GM18870 (cell line): Measurements from ENCODE around the gene CAMTA1.
"Not testable (repeated sequence)": the region's sequence is repeated elsewhere in the genome, so short reads cannot be mapped to it uniquely, and the experiment has no call there.

ENCODE experiments used
- ATAC-seq: cut with Tn5 transposase; IDR thresholded peaks from one replicate; pipeline ENCODE4 v1.9.1; 2021; ENCODE audit warnings: moderate library complexity; ENCODE audit not compliant: unreplicated experiment

CAMTA1 gene

DNA sequence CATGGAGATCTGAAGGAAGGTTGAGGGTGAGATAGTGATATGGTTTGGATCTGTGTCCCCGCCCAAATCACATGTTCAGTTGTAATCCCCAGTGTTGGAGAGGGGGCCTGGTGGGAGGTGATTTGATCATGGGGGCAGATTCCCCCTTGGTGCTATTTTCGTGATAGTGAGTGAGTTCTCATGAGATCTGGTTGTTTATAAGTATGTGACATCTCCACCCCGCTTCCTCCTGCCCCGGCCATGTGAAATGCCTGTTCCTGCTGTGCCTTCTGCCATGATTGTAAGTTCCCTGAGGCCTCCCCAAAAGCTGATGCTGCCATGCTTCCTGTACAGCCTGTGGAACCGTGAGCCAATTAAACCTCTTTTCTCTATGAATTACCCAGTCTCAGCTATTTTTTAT is 533.9 kb downstream of the CAMTA1 start:
- ATAC-seq, result no peak

DNA sequence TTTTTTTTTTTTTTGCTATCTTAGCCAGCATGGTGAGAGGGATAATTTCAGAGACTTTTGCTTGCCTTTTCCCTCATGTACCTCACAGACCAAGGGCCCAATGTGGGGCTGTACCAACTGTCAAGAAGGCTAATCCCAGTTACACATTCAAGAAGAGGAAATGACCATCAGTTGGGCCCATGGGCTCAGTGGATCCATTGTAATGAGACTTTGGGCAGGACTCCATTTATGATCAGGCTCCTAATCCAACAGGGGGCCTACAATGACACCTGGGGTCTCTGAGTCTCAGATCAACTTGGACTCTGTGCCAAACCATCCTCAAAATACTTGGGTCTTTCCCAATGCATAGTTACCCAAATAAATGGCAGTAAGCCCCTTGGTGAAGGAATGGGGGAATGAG is 535.4 kb downstream of the CAMTA1 start:
- ATAC-seq, result no peak

DNA sequence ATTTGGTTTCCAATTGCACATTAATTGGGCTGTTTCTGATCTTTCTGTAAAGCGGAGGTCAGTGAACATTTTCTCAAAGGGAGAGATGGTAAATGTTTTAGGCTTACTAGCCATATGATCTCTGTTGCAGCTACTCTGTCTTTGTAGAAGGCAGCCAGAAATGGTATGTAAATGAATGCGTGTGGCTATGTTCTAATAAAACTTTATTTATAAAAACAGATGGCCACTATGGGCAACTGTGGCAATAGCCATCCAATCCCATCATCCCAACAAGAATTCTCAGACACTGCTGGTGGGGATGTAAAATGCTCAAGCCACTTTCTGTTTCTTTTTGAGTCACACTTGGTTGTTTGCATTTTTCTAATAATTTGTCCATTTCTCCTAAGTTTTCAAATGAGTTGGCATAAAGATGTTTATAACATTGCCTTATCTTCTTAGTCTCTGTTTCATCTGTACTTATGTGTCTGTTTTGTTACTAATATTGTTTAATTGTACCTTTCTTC is 537.1 kb downstream of the CAMTA1 start:
- ATAC-seq, result no peak

DNA sequence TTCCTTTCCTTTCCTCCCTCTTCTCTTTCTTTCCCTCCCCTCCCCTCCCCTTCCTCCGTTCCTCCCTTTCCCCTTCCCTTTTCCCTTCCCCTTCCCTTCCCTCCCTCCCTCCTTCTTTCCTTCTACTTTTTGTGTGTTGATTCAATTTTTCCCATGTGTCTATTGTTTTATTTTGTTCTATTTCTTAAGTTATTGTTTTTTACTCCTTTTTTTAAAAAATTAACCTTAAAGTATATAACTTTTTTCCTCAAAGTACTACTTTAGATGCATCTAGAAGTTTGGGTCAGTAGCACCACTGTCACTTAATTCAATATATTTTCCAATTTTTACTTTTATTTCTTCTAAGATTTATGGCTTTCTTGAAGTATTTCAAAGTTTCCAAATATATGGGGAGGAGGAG is 537.7 kb downstream of the CAMTA1 start:
- no peak for ATAC-seq

DNA sequence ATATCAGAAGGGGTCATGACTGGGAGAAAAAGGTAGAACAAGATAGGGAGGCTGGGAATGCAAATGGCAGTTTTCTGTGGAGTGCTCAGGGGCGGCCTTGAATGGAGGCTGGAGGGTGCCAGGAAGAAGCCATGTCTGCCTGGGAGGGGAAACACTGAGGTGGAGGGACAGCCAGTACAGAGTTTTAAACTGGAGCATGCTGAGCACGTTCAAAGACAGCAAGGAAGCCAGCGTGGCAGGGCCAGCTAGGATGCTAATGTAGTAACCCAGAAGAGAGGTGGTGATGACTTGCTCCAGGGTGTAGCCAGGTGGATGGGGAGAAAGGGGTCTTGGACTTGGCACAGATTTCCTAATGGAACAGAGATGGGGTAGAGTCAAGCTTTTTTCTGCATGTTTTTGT is 540.0 kb downstream of the CAMTA1 start:
- no peak for ATAC-seq

DNA sequence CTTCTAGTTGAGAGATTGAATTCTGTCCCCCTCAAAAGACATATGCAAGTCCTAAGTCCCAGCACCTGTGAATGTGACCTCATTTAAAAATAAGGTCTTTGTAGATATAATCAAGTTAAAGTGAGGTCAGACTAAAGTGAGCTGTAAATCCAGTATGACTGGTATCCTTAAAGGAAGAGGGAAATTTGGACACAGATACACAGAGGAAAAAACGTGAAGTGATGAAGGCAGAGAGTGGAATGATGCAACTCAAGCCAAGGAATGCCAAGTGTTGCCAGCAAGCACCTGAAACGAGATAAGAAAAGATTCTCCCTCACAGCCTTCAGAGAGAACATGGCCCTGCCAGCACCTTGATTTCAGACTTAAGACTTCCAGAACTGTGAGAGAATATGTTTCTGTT is 541.1 kb downstream of the CAMTA1 start:
- ATAC-seq, result no peak

DNA sequence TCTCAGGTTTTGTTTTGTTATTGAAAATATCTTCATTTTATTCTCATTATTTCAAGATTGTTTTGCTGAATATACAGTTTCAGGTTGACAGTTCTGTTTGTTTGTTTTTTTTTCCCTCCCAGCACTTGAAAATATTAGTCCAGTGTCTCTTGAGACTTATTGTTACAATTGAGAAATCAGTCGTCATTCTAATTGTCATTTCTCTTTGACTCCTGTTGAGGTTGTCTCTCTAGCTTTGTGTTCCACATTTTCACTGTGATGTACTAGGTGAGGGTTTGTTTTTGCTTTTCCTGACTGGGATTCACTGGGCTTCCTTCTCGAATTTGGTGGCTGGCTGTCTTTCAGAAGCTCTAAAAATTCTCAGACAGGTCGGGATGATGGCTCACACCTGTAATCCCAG is 542.6 kb downstream of the CAMTA1 start:
- no peak for ATAC-seq

DNA sequence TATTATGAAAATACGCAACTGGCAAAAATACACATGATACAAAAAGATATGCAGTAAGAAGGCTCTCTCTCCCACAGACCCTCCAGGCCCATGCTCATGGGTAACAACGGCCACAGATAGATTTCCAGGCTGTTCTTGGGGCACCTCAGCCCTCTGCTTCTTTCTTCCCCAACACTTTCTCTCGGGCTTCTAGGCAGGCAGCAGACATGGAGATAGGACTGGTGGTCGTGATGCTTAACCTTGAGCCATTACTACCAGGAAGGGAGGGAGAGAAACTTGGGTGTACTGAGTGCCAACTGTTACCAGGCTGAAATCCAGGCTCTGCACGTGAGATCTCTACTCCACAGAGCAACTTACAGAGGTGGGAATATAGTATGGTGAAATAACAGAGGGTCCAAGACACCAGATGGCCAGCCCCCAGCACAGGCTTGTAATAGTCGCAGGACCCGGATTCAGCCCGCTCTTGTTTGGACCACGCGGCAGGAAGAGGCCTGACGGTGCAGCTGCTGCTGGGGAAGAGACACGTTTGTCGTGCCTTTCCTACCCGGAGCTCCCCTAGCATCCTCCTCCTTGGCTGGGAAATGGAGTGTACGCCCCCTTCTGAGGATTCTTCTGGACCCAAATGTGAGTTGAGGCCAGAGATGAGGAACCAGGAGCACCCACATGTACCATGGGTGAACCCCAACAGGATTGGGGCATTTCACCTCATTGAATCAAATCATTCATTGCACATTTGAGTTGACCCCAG is 544.8 kb downstream of the CAMTA1 start:
- ATAC-seq, result no peak

DNA sequence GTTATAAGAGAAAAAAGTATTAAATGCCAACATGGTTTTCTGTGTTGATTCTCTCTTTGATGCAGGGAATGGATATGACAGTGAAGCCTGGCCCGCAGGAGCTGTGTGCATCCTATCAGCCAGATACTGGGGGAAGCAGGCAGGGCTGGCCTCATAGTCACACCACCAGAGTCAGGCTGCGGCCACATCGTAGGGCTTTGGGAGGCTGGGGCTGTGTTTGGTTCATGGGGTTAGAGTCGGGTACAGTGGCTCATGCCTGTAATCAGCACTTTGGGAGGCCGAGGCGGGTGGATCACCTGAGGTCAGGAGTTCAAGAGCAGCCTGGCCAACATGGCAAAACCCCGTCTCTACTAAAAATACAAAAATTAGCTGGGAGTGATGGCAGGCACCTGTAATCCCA is 545.5 kb downstream of the CAMTA1 start:
- not testable (repeated sequence) for ATAC-seq

DNA sequence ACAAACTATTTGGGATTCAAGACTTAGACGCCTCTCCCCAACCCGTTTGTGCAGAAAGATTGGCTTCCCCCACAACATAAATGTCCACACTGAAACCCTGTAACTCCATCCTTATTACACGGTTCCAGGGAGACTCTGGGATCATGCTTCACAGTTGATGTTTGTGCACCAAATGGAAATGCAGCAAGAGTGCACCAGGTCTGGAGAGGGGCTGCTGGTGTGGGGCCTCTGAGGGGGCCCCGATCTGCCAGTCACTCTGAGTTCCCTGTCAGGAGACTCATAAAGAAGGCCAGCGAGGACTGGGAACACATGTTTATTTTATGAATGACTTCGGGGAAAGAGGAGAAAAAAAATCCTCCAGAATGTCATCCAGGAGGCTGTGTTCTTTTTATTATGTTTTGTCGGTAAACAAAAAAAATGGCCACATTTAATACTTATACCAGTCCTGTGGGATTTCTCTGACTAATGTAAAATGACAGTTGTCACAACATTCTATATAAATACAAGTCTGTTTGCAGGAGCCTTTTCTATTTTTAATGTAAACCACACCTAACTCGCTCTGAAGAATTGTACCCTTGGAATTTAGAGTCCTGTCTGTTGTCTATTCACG is 546.8 kb downstream of the CAMTA1 start:
- no peak for ATAC-seq

DNA sequence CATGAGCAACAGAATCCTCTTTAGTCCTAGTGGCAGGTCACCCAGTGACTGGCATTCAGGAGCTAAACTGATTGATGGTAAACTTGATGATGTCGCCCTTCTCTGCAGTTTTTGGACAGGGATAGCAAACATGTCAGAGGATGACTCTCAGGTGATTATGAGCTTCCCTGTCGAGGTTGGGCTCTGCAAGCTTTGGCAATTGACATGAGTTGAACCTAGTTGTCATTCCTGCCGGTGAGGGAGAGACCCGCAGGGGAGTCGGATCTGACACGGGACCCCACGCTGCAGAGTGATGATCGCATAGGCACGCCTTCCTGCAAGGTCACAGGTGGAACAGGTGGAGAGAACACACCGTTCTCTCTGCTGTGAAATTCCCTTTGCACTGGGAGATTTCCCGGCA is 547.8 kb downstream of the CAMTA1 start:
- no peak for ATAC-seq

DNA sequence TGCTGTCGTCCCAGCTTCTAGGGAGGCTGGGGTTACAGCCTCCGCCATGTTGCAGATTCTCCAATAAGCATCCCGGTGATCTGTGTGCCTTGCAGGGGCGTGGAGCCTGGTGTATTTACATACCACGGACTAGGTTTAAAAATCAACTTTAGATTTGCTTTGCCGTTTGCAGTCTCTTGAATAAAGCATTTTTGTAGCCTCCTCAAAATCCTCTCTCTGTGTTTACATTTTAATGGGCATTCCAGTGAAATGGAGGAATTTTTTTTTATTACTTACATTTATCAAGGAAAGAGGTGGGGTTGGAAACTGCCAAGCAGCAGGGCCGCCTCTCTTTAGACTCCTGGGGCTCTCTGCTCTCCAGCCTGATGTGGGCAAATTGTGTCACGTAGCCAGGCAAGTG is 548.4 kb downstream of the CAMTA1 start:
- ATAC-seq, result no peak

DNA sequence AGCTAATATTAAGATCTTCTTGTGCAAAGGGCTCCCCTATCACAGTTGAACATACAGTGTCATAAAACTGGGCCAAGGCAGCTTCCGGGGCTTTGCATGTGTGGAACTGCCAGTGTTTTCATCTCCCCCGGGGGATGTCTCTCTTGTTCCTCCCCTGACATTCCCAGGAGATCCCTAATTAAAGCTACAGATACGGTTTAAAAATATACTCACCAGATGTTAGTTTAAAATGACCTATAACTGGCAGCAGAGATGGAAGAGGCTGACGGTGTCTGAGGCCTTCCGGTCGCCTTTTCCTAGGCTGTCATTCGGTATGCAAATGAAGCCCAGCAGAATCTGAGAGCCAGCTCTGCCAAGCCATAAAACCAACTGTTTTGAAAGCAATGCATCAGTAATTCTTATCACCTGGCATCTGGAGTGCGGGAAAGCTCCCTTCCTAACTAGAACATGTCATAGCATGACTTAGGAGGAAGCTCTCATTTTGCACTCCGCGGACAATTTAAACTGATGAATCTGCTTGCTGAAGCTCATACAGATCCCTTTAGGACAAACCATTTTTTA is 549.3 kb downstream of the CAMTA1 start:
- ATAC-seq, result no peak

DNA sequence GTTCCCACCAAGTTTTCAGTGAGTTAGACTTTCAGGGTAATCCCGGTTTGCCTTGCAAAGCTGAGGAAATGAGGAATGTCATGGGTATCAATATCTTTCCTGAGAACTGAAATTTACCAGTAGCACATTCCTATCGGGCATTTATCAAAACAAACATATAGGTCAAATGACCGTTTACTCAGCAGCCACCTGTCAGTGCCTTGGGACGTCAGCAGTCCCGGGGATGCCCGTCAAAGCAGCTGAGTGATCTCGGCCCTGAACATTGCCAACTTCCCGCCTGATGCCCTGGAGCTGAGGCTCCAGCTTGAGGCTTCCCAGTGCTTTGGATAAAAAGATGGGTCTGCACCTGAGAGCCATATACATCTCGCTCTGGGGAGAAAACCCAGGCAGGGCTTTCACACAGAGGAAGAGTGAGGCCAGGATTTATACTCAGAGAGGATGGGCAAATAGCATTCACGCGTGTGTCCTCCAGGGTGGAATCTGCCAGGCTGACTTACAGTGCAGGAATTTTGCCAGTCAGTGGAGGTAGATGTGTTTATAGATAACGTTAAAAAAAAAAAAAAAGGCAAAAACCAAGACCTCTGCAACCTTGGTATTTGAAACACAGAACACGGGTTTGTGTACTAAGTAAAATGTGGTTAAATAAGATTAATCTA is 550.1 kb downstream of the CAMTA1 start:
- no peak for ATAC-seq

DNA sequence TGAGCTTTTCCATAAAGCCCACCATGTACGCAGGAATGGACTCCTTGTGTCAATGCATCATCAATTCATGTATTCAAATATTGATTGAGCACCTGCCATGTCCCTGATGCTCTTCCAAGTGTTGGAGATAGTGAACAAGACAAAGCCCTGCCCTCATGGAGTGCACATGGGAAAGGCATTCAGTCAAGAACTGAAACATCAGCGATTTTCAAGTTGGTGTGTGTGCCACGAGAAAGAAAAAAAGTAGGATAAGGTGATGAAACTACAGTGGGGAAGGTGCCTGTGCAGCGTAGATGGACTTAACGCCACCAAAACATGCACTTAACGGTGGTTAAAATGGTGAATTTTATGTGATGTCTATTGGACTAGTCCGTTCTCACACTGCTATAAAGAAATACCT is 553.2 kb downstream of the CAMTA1 start:
- ATAC-seq, result no peak

DNA sequence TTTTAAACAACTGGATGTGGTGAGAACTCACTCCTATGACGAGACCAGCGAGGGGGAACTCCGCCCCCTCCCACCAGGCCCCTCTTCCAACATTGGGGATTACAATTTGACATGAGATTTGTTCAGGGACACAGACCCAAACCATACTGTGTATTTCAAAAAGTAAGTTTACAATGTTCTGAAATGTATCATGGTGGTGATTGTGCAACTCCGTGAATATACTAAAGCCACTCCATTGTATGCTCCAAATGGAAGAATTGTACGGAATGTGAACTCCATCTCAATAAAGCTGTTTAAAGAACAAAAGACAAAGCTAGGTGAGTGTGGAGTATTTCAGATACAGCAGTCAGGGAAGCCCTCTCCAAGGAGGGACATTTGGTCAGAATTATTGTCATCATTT is 553.8 kb downstream of the CAMTA1 start:
- no peak for ATAC-seq

DNA sequence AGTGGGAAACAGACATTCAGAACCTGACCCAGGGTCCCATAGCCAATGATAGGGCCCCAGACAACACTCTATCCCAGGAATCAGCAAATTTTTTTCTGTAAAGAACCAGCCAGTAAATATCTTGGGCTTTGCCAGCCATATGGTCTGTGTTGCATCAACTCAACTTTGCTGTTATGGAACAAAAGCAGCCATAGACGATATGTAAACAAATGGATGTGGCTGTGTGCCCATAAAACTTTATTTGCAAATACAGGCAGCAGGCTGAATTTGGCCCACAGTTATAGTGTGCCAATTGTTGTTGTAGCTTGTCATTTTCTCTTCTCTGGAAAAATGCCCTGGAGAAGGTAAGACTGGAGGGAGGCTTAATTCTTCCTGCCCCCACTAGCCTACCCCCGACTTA is 554.7 kb downstream of the CAMTA1 start:
- no peak for ATAC-seq

DNA sequence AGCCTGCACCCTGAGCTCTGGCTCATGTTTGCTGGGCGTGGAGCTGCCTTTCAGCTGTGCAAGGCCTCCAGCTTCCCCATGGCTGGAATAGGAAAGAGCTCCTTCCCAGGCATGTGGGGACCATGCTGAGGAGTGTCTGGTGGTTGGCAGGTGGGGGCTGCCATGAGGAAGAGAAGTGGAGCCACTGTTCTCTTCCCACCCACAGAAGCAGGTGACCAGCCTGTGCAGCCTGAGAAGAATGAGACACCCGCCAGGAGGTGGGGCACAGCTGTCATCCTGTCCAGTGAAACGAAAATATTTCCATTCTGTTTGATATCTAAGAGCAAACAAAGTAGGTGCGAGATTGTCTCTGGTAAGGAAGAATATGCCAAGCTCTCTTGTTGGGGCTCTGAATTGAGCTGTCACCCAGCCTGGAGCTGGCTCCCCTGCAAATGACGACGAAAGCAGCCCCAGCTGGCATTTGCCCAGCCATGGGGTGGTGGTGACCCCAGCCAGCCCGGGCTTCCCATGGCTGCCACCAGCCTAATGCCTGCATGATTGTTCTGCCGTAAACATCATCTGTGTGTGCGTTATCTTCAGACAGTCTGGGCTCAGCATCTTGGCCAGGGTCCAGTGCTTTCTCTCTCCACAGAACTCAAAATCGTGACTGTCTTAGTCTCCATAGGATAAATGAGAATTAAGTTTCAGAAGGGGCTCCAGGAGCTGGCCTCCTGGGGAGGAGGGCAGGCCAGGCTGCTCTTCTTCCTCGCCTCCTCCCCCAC is 556.1 kb downstream of the CAMTA1 start:
- ATAC-seq, result no peak

DNA sequence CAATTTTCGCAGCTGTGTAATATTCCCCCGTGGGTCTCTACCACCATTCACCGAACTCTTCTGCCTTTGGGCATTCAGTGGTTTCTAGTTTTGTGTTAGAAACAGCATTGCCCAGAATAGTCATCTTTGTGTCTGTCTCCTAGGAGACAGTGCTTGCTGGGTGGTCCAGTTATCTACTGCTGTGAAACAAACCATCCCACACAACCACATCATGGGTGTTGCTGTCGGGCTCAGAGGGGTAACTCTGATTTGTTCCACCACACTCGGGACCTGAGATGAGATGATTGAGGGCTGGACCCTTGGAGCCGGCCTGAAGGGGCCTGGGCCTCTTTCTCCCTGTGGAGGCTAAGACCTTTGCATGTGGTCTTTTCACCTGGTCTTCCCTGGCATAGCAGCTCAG is 558.6 kb downstream of the CAMTA1 start:
- no peak for ATAC-seq

DNA sequence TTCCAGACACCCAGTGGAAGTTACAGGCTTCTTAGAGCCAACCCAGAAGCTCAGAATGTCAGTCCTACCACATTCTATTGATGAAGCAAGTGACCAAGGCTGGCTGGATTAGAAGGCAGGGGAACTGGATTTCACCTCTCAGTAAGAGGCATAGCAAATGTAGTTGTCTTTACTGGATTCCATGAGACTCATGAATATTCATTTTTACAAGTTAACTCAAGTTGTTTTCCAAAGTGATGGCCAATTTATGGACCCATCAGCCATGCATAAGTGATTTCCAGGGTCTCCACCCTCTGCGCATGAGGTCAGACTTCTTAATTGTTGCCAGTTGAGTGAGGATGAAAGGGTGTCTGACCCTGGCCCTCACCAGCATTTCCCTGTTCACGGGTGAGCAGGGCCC is 559.0 kb downstream of the CAMTA1 start:
- no peak for ATAC-seq

DNA sequence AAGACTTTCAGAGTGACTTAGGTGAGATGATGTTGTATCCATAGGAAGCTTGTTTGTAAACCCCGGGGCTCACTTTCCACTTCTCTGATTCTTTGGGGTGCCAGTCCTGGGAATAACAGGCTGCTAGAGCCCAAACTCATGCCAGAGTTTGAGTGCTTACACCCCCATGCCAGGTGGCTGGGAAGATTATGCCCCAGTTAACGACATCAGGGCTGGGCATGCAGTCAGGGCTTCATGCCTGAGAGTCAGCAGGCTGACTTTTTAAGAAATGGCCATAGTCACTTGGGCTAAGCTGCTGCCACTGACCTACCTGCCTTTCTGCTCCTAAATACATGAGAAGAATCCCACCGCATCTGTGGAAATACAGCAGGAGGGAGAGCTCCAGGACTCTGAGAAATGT is 560.3 kb downstream of the CAMTA1 start:
- ATAC-seq, result no peak
